Mucosa of rectum (tissue), 2 donors: ENCODE measurements around the gene NMRK2.
"Not testable (repeated sequence)": the region's sequence is repeated elsewhere in the genome, so short reads cannot be mapped to it uniquely, and the experiment has no call there.

Source experiments
- H3K27ac ChIP-seq, 2 donors: one replicate each; pipeline ENCODE4 v1.7.0; 2013; ENCODE audit warnings: inconsistent platforms in 2 of 2, low read depth in 2 of 2, low read length in 2 of 2
- H3K27me3 ChIP-seq, 2 donors: one replicate each; pipeline ENCODE4 v1.7.0; 2013; ENCODE audit warnings: low read length in 2 of 2; ENCODE audit not compliant: control insufficient read depth in 2 of 2, insufficient read depth in 2 of 2
- H3K36me3 ChIP-seq, 2 donors: one replicate each; pipeline ENCODE4 v1.7.0; 2013; ENCODE audit warnings: low read length in 2 of 2; ENCODE audit not compliant: control insufficient read depth in 2 of 2, insufficient read depth in 2 of 2
- H3K4me1 ChIP-seq, 2 donors: one replicate each; pipeline ENCODE4 v1.7.0; 2013; ENCODE audit warnings: low read length in 2 of 2, mild to moderate bottlenecking in 1 of 2; ENCODE audit not compliant: control insufficient read depth in 2 of 2, insufficient read depth in 2 of 2
- H3K4me3 ChIP-seq, 2 donors: one replicate each; pipeline ENCODE4 v1.7.0; 2013; ENCODE audit warnings: low read length in 2 of 2
- H3K9ac ChIP-seq, 2 donors: one replicate each; pipeline ENCODE4 v1.7.0; 2013; ENCODE audit warnings: low read length in 2 of 2, low read depth in 1 of 2, mild to moderate bottlenecking in 1 of 2
- H3K9me3 ChIP-seq, 2 donors: one replicate each; pipeline ENCODE4 v1.7.0; 2013; ENCODE audit warnings: low read length in 2 of 2; ENCODE audit not compliant: control insufficient read depth in 2 of 2
- donor health status: healthy.
- donor health status: Normal muscosa, but diverticular disease.

Gene NMRK2

DNA sequence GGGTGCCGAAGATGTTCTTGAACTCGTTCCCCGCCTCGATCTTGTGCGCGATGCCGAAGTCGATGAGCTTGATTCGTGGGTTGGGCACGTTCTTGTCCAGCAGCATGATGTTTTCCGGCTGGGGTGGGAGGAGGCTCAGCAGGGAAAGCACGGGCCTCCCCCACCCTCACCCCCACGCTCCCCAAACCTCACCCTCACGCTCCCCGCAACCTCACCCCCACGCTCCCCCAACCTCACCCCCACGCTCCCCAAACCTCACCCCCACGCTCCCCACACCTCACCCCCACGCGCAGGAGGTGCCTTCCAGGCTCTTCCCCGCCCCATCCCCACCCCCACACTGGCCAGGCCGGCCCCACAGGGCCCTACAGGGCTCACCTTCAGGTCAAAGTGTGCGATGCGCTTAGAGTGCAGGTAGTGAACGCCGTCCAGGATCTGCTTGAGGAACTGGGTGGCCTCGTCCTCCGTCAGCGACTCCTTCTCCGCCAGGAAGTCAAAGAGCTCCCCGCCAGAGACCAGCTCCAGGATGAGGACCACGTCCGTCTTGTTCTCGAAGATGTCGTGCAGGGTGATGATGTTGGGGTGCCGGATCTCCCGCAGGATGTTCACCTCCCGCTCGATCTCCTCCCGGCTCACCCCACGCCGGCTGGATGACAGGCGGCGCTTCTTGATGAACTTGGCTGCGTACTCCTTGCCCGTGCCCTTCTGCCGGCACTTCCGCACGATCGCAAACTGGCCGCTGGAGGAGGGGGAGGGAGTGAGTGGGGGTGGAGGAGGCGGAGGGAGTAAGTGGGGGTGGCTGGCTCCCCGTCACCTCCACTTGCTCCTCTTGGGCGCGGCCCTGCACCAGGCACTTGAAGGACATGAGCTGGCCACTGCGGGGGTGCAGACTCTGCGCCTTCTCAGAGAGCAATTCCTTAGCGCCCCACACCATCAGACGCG, 31.7 kb downstream of the NMRK2 start:
- Histone ChIP-seq H3K4me1 (peaks cover 27 to 39% of the 10 kb centered on the region in 2 donors), H3K27me3 (no peaks in the 10 kb centered on the region), H3K4me3 (no peak overlapping the region), H3K9me3 (no peaks in the 10 kb centered on the region), H3K9ac (no peak overlapping the region), H3K27ac (no peak overlapping the region), H3K36me3 (peaks cover 46 to 48% of the 10 kb centered on the region in 2 donors)

GRCh38 chr19:3966051-3967017, 33.5 kb downstream of the NMRK2 start:
- H3K9ac ChIP-seq: peak overlapping the region; percentile 34 to 52
- H3K36me3 ChIP-seq: peaks cover 31 to 32% of the 10 kb centered on the region in 2 donors
- H3K4me3 ChIP-seq: peak overlapping the region; percentile 46 to 61
- no peaks in the 10 kb centered on the region for H3K27me3 ChIP-seq
- peak overlapping the region; percentile 67 to 87 for H3K27ac ChIP-seq
- peaks cover 37 to 49% of the 10 kb centered on the region in 2 donors for H3K4me1 ChIP-seq
- H3K9me3 ChIP-seq: no peaks in the 10 kb centered on the region

DNA sequence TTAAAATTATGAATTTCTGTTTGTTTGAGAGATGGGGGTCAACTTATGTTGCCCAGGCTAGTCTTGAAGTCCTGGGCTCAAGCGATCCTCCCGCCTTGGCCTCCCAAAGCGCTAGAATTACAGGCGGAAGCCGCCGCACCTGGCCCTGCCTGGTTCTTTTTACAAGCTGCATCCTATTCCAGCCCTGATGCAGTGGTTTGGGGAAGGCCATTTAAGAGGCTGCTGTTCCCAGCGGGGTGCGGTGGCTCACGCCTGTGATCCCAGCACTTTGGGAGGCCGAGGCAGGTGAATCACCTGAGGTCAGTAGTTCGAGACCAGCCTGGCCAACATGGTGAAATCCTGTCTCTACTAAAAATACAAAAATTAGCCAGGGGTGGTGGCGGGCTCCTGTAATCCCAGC, 35.1 kb downstream of the NMRK2 start:
- not testable (repeated sequence) for H3K27me3 ChIP-seq, H3K4me3 ChIP-seq, H3K9ac ChIP-seq, H3K9me3 ChIP-seq
- H3K4me1 ChIP-seq: peaks cover 39 to 50% of the 10 kb centered on the region in 2 donors
- H3K27ac ChIP-seq: peak overlapping the region; percentile 88 to 93
- H3K36me3 ChIP-seq: peaks cover 20 to 23% of the 10 kb centered on the region in 2 donors

DNA sequence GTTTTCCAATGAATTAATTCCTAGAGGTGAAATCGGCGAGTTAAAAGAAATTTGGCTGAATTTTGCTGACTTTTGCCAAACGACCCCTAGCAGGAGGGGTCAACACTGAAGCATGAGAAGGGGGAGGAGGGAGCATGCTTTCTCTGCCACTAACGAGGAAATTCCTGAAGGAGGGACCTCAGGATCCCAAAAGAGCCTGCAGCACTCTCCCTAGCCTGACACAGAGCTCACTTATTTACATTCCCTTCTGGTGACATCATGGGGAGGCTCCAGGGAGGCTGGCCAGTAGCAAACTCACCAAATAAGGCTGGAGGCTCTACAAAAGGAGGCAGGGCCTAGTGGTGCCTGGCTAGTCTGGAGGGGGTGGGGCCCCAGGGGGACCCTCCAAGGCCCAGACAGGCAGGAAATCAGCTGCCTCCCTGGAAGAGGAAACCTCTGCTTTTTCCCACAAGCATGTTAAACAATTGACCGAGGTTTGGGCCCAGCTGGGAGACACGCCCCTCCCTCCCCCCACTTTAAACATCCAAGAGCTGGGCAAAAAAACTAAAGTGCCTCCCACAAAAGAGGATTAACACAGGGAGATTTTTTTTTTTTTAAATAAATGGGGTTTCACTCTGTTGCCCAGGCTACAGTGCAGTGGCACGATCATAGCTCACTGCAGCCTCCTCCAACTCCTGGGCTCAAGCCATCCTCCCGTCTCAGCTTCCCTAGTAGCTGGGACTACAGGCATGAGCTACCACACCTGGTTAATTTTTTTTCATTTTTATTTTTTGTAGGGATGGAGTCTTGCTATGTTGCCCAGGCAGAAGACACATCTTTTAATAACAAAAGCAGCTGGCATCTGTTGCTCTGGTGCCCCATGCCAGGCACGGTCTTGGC, 35.9 kb downstream of the NMRK2 start:
- Histone ChIP-seq H3K9me3 (no peaks in the 10 kb centered on the region), H3K9ac (peak overlapping the region; percentile 92 to 96), H3K36me3 (peaks cover 12 to 16% of the 10 kb centered on the region in 2 donors), H3K4me3 (peak overlapping the region; percentile 68 to 76), H3K4me1 (peaks cover 39 to 50% of the 10 kb centered on the region in 2 donors), H3K27ac (peak overlapping the region; percentile 88 to 93), H3K27me3 (no peaks in the 10 kb centered on the region)

DNA sequence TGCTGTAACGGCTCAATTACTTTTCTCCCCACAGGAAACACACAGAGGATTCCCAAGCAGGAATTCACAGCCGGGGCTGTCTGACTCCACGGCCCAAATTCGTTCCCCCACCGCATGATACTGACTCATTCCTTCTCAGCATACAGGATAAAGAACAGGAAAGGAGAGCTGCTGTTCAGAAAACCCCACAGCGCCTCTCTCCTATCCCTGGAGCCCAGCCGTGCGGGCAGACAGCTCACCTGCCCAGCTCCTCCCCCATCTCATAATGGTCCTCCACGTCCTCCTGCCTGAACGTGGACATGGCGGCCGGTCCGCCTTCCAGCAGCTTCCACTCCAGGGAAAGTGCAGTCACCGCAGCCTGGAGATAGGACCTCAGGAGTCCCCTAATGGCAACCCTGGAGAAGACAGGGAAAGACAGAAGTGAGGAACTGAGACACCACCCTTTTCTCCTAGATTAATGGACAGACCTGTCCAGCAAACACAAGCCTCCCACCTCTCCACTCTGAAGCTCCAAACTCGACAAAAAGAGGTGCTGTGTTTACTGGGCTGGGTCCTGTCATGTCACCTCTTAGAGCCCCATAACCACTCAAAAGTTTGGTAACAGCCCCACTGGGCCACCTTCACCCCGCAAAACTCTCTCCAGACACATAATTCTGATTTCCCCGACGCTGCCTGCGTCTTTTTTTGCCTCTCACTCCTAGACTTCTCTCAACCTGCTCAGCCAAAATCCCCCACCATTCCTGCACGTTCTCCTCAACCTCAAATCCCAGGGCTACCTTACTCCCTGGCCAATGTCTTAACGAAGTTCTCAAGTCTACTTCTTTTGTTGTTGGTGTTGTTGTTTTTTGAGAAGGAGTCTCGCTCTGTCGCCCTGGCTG, 36.8 kb downstream of the NMRK2 start:
- Histone ChIP-seq H3K9ac (peak overlapping the region; percentile 92 to 96), H3K27ac (peak overlapping the region; percentile 88 to 93), H3K4me1 (peaks cover 39 to 50% of the 10 kb centered on the region in 2 donors), H3K4me3 (peak overlapping the region; percentile 68 to 76), H3K36me3 (peaks cover 4 to 10% of the 10 kb centered on the region in 2 donors), H3K27me3 (no peaks in the 10 kb centered on the region), H3K9me3 (no peaks in the 10 kb centered on the region)

DNA sequence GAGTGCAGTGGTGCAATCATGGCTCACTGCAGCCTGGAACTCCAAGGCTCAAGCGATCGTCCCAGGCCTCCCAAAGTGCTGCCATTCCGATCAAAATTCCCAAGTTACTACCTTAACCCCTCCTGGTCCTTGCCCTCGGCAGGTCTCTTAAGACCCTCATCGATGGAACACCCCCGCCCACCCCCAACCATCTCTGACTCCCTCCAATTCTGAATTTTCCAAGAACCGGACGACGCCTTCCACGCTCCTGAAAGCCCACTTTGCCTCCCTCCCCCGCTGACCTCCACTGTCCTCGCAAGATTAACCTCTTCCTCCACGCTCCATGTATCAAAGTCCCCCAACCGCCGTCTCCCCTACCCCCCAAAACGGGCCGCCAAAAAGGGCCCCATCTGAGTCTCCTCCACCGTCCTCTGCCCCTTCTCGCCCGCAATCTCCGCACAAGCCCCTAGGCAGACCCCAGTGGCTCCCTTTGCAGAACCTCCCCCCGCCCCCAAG, 37.5 kb downstream of the NMRK2 start:
- Histone ChIP-seq H3K27me3 (no peaks in the 10 kb centered on the region), H3K9ac (peak overlapping the region; percentile 92 to 96), H3K4me1 (peaks cover 39 to 50% of the 10 kb centered on the region in 2 donors), H3K4me3 (peak overlapping the region; percentile 68 to 76), H3K9me3 (no peaks in the 10 kb centered on the region), H3K36me3 (peaks cover 0 to 9% of the 10 kb centered on the region in 2 donors), H3K27ac (peak overlapping the region; percentile 88 to 93)

- H3K4me3 ChIP-seq: peak within 1 kb of the TSS; percentile 68 to 76
- H3K4me1 ChIP-seq: peaks cover 34 to 44% of the 10 kb centered on the region in 2 donors
- no peaks in the 10 kb centered on the region for H3K27me3 ChIP-seq
- H3K9ac ChIP-seq: peak within 1 kb of the TSS; percentile 92 to 96
- no peaks in the 10 kb centered on the region for H3K9me3 ChIP-seq
- peaks cover 5 to 12% of the 10 kb centered on the region in 2 donors for H3K36me3 ChIP-seq
- H3K27ac ChIP-seq: peak within 1 kb of the TSS; percentile 88 to 93
Observed at GRCh38 chr19:3970808-3971598, 38.1 kb downstream of the NMRK2 start, which contains the start of gene DAPK3. TSS of gene DAPK3 (minus strand) at chr19:3971099. CDS start at chr19:3969735, 1,364 bp downstream.

DNA sequence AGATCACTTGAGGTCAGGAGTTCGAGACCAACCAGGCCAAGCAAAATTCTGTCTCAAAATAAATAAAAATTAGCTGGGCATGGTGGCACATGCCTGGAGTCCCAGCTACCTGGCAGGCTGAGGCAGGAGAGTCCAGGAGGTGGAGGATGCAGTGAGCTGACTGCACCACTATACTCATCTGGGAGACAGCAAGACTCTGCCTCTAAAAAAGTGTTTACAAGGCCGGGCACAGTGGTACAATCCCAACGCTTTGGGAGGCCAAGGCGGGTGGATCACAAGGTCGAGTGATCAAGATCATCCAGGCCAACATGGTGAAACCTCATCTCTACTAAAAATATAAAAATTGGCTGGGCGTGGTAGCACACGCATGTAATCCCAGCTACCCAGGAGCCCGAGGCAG, 42.3 kb downstream of the NMRK2 start:
- Histone ChIP-seq H3K36me3 (peaks cover 41 to 43% of the 10 kb centered on the region in 2 donors), H3K27me3 (no peaks in the 10 kb centered on the region)

More for the DNA sequence above, 42.3 kb downstream of the NMRK2 start:
- H3K9me3 ChIP-seq: no peaks in the 10 kb centered on the region
- peaks cover 5 to 8% of the 10 kb centered on the region in 2 donors for H3K4me1 ChIP-seq
- no peak overlapping the region for H3K9ac ChIP-seq
- H3K4me3 ChIP-seq: no peak overlapping the region
- H3K27ac ChIP-seq: no peak overlapping the region
